AG08395 (cell line): ENCODE results near the gene ELMO1.

ENCODE experiments used
- DNase-seq: peaks from one replicate; pipeline ENCODE4 v3.0.0; 2012; ENCODE audit warnings: mixed read lengths, low spot score

Gene ELMO1

DNA sequence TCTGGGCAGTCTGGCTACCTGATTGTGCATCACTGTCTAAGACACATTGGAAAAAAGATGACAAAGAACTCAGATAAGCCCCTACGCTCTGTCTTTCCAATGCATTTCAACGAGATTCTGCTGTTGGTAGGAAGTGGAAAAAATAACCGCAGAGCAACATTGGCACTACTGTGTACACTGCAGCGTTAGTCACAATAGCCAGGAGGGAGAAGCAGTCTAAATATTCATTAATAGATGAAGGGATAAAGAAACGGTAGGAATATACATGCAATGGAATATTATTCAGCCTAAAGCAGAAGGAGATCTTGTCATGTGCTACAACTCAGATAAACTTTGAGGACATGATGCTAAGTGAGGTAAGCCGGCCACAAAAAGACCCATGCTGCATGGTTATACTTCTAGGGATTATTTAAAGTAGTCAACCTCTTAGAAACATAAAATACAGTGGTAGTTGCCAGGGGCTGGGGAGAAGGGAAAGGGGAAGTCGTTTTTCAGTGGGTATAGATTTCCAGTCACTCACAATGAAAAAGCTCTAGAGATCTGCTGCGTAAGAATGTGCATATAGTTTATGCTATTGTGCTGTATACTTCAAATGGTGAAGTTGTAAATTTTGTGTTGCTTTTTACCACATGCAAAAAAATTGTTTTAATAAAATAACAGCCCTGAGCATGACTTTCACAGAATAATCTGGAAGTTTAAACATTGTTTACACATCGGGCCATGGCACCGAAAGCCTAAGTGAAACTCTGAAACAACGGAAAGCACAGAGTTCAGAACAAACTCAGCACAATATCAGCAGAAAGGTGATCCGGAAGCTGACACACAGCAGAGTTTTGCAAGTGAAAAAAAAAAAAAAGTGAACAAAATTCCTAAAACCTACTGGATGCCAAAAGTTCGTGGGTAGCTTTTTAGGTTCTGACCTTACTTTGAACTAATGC, 40.1 kb downstream of the ELMO1 start:
- no peak for DNase-seq

DNA sequence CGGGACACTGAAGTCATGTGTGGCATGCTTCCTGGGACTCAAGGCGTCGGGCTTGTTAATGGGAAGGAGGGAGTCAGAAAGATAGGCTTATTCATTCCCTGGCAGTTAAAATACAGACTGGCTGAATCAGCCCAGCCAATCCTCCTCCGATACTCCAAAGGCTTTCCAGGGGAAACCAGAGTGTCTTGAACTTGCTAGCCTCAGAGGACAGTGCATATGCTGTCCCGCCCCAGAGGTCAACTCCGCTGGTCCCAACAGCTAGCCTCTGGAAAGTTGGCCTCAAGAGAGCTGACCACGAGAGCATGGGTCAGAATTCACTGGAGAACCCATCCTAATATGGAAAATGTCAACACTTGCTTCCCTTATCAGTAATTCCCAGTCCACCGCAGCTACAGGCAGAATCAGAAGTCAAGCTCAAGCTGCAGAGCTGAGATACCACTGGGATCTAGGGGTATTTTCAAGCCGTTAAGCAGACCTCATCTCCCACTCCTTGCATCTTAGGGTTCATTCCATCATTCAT, 43.0 kb downstream of the ELMO1 start:
- DNase-seq, result no peak

DNA sequence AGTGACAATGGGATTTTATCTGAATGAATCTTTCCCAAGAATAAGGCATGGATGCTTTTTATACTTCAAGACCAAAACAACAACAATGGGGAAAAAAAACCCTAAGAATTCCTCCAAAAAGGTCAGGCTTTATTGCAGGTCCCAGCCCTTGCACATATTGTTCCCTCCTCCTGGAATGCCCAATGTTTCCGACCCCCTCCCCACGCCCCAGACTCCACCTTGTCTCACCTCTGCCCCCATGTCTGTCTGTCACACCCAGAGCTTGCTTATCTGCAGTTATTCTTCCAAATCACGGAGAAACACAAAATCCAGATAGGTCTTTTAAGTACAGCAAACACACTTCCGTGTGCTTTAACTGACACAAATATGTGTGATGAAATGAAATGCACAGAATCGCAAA, 43.5 kb downstream of the ELMO1 start:
- no peak for DNase-seq

DNA sequence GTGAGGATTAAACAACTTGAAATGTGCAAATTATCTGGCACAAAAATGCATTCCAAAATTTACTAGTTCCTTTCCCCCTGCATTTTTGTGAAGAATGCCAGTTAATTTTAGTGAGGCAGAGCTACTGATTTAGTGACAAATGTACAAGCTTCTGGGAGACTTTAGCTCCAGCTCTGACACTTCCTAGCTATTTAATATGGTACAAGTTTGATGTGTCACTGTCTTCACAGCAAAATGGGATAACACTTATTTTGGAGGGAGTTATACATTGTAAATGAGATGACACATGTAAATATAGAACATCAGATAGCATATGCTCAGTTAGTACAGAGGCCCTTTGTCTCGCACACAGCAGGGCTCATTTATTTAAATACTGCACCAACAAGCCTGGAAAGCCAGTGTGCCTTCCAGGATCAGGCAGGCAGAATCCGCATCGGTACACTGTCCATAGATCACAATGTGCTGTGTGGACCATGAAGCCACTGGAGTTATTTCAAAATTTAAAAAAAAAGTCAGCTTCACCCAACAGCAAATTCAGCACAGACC, 48.7 kb downstream of the ELMO1 start:
- DNase-seq, result no peak

DNA sequence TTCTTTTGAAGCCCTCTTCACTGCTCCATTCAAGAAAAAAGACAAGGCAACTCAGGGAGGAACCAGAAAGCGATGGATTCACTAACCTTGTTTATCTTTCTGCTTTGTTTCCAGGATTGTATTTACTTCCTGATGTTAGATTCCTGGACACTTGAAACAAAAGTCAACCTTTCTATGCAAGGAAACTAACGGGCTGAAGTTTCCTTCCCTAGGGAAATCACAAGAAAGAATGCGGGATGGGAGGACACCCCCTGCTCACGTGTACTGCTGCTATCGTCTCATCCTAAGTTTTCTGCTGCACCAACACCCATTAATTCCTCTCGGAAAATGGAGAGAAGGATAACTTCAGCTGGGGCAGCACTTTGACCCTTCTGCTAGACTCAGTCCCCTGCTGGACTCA, 50.3 kb downstream of the ELMO1 start:
- no peak for DNase-seq

DNA sequence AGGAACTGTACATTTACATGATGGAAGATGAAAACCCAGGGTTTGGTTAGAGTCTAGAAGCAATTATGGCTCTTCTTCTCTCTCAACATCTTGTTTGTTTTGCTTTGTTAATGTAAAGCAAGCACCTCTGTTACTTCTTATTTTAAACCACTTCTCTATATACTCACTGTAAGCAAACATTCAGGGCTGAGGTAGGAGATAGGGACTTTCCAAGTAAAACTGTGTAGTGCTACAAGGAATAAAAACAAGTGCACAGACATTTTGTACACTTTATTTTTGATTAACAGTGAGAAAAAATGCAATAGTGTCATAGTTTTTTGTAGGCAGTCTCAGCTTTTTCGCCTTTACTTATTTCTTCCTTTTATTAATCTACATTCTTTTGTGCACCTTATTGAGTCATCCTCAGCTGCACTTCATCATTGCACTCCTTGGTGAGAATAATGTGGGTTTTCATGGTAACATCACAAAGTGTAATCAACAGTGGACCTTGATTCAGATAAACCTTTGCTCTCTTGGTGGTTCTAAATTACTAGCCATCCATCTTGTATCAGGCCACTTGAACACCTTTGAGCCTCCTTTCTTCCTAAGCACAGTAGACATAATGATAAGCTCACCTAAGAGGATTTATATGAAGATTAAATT, 52.9 kb downstream of the ELMO1 start:
- no peak for DNase-seq

DNA sequence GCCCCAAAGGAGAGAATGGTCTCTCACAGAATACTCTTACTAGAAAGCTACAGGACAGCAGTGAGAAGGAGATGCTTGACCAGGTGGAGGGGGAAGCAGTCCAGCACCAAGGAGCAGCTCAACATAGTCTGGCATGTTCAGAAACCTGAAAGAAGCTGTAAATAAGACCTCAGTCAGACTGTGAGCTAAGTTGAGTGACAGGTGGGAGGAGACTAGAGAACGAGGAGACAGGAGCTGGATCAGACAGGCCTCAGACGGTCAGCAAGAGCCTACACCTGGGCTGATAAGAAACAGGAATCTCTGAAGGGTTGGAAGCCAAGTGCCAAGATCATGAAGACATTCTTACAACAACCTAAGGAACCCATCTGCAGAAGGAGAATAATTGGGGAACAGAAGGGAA, 54.5 kb downstream of the ELMO1 start:
- no peak for DNase-seq

DNA sequence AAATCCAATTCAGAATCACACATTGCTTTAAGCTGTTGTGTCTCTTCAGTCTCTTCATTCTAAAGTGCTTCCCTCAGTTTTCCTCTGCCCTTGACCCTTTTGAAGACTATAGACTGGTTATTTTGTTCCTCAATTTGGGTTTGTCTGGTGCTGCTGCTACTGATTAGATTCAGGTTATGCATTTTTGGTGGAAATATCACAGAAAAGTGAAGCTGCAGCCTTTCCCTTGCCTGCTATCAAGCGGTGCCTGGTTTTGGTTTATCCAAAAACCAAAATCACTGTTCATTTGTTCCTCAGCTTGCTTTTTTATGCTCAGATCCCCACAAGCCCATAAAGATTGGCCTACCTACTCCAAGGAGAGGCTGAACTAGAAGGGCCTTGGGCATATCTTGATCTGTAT, 55.2 kb downstream of the ELMO1 start:
- DNase-seq, result no peak

DNA sequence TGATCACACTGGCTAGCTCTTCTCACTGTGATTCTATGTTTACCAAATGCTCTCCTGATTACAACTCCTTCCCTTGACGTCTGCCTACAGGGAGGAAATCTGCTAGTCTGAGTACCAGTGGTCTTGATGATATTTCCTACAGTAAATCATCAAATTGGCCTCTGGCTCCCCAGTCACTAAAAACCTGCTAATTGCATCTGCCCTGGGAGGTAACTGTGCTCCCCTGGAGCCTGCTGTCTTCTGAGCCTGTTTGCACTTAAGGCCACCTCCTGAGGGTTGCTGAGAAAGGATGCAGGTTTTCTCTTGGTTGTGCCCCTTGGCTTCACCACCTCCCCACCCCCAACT, 56.0 kb downstream of the ELMO1 start:
- DNase-seq, result no peak

DNA sequence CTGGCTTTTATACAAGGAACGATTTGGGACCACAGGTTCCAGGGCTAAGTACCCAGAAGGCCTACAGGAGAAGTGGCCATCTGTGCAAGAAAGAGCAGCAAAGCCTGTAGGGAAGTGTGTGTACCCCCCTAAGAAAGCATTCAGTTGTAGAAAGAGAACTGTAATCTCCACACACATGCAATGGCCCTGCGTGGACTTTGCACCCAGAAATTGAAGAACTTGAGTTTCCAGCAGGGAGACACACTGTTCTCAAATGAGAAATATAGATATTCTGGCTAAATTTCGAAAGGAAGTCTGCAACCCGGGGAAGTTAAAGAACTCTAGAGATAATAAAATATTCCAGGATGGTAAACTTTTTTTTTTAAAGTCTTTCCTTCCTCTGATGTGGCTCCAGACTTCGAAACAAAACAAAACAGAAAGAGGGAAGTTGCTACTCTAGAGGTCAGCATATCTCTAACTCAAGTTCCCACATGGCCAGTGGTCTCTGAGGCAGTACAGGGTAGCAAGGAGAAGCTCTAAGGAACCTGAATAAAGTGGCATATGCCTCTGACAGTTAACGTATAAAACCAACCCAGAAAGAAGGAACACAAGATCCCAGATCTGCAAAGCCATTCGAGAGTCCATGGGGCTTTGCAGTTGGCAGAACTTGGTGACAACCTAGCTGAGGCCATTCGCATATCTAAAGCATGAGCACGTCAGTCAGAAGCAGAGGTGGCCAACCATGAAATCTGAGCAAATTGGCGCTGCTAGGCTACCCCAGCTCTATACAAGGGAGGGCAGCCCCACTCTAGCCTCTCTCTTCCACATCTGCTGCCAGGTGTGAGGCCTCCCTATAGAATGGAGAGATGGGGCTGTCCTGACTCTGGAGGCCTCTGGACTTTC, 56.6 kb downstream of the ELMO1 start:
- DNase-seq, result no peak

DNA sequence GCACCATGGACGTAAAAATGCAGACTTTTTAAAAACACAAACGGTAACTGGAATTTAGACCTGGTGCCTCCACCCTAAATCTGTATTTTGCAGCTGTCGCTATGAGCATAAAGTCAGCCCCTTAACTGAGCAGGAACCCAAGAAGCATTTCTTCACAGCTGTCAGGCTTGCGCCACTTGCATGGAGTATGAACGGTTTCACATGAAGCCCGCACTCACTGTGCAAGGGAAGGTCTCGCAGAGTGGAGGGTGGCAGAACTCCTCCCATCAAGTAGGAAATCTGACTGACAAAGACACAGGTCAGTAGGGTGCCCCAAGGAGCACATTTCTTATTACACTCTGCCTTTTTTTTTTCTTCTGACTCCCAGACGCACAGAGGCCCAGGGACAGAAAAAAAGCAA, 58.5 kb downstream of the ELMO1 start:
- no peak for DNase-seq

DNA sequence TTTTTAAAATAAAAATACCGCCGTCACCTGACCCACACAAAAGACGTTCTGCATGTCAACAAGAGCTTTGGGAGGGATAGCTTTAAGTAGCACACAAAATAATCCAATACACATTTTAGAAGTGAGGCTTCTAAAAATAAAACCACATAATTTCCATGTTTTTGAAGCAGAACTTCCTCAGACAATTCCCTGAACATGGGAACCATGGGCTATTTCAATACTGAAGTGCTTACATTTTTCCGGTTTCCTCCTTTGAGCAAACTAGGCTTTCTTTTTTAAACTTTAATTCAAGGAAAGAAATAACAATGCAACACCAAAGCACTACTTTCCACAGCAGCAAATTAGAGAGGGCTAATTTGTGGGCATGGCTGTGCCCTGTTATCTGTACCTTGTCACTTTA, 59.9 kb downstream of the ELMO1 start:
- no peak for DNase-seq

DNA sequence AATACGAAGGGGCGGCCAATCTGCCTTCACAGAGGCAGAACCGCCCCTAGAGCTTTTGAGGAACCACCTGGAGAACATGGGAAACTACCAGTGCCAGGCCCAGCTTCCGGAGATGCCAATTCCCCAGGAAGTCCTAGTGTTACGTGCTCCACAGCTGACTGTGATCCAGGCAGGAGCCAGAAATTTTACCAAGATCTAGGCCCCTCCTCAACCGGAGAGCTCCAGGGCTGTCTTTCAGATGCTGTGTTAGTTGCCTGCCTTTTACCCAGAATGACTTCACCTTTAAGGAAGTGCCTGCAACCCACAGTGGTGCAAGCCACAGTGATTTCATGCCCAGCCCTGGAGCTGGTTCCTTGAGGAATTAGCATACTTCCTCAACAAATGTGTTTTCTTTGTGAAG, 62.9 kb downstream of the ELMO1 start:
- no peak for DNase-seq

DNA sequence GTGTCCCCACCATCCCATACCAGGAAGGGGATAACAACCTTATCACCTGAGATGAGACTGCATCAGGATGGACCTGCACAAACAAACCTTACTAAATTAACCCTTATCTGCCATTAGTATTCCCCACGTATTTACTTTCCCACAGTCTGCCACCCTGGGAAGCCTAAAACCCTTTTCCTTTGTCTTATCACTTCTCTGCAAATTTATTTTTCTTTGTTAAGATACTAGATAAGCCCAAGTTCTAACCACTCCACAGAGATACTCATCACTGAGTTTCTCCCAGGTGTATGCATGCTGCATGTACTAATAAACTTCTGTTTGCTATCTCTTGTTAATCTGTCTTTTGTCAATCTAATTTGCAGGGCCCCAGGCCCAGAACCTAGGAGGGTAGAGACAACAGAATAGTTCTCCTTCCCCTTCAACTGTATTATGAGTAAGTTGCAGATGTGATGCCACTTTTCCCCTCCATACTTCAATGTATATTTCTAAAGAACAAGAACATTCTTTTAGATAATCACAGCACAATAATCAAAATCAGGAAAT, 66.0 kb downstream of the ELMO1 start:
- DNase-seq, result no peak

DNA sequence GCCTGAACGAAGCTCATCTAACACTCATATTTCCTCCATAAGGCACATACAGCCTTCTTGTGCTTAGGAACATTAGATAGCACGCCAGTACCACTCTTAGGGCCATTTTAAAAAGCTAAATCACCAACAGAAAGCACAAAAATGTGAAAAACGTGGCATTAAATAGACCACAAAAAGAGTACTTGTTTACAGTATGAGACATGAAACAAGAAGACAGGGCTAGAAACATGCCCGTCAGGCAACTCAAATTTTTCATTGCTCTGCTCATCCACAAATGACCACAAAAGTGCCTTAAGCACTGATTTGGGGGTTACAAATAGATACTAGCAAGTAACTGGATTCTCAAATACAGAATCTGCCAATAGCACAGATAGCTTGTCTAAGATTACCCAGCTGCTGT, 67.8 kb downstream of the ELMO1 start:
- no peak for DNase-seq

DNA sequence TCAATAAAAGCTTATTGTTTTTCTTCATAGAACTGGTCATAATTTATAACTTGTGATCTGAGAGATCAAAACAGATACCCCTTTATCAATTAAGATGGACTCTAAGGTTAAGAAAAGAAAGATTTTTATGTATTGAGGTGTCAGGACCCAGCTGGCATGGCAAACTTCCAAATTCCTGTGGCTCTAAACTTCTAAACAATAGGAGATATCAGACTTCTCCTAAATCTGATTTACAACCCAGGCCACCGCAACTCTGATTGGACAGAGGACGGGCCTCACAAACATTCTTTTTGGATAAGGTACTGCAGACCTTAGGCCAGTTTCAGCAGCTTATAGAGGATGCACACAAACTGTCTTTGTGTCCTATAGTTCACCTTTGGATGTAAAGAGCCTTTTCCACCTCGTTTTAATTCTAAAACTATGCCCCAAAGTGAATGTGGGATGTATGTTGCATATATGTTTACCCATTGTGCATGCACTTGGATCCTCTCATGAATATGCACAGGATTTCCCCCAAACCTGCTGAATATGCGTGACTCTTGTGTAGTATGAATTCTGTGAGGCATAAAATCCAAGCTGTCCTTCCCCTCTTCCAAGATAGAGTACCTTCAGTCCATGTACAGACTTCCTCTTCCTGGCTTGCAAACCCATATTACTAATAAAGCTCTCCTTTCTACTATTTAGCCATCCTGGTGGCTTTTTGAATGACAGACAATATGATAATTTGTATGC, 69.0 kb downstream of the ELMO1 start:
- no peak for DNase-seq

DNA sequence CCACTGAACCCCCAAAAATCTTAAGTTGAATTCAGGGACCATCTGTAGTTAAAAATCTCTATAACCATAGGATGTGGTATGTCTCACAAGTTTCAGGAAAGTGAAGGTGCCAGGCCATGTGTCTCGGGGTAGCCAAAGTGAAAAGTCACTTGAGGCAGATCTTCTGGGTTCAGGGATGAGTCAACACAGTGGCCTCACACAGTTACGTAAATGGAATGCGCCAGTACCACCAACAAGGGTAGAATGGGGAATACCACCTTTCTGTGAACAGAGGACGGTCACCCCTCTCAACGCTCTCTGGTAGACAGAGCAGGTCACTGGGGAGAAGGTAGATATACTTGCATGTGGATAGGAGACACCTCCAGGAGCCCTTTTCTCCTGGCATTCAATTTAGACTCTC, 71.4 kb downstream of the ELMO1 start:
- no peak for DNase-seq

DNA sequence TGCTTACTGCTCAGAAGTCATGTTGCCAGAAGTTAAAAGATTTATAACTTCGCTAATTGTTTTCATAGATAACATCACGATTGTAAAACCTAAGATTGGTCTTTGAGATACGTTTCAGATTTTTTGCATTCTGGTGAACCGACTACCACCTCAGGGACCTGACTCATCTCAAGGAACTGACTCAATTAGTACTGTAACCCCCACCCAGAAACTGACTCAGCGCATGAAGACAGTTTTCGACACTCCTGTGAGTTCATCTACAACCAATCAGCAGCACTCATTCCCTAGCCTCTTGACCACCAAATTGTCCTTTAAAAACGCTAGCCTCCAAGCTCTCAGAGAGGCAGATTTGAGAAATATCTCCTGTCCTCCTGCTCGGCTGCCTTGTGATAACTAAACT, 72.3 kb downstream of the ELMO1 start:
- no peak for DNase-seq

DNA sequence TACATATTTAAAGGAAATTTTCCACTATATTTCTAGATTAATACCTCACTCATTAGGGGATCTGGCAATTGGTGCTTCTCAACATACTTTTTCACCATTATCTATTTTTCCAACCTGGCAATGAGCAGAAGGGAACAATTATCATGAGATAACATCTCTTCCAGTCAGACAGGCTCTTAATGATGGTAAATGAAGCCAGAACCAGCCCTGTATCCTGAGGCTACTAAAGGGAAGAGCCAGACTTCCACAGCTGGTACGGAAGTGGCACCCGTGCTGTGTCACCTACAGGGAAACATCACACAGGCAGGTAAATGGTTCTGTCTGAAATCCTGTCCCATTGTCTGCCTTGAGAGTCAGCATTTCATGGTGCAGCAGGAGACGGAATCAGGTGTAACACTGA, 75.9 kb downstream of the ELMO1 start:
- no peak for DNase-seq

DNA sequence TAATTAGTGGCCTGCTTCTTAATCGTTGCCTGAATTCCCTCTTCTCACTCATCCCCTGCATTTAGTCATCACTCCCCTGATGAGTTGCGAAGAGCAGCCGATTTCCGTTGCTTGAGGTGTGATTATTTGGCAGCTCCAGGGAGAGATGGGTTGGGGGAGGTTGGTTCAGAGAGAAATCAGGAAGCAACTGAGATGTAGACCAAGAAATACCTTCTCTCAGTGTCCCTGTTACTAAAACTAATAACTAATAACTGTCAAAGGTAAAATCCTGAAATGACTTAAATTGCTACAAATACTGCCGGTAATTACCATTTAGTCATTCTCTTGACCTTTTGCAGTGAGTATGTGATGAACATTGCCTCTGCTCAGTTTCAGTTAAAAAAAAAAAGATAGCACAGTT, 76.9 kb downstream of the ELMO1 start:
- no peak for DNase-seq

DNA sequence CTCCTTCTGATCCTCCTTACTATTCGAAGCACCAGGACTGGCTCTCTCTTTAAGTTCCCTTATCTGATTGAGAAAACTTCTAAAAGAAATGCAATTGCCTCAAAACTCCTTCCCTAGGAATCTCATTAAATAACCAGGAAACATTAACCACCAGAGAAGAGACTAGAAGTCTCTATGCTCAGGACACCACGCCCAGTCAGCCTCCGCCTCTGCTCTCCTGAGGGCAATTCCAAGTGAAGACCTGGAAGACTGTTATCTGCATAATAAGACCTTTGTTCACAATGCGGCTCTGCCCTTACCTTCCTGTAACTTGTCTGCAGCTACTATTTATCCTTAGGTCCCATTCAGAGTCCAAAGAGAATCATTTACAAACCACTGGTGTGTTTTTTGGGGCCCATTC, 78.8 kb downstream of the ELMO1 start:
- no peak for DNase-seq
